Stimulated activated naive CD8-positive, alpha-beta T cell treated with anti-CD3 and anti-CD28 coated beads, Interleukin-15, Interleukin-2, amounts not matched to agents 100 ng/mL and 50 ng/mL, for 24 hours (primary cell): ENCODE measurements around the gene KLHL29.
"Not testable (repeated sequence)": the region's sequence is repeated elsewhere in the genome, so short reads cannot be mapped to it uniquely, and the experiment has no call there.

ENCODE experiments used
- H3K27ac Mint-ChIP-seq: one replicate; pipeline ENCODE4 v1.8.0; 2021; ENCODE audit warnings: mild to moderate bottlenecking, mixed read lengths
- H3K27me3 Mint-ChIP-seq: one replicate; pipeline ENCODE4 v1.8.0; 2021; ENCODE audit warnings: mixed read lengths
- H3K36me3 Mint-ChIP-seq: one replicate; pipeline ENCODE4 v1.8.0; 2021; ENCODE audit warnings: low read depth, mixed read lengths
- H3K4me1 Mint-ChIP-seq: one replicate; pipeline ENCODE4 v1.8.0; 2021; ENCODE audit warnings: low read depth, mixed read lengths
- H3K4me3 Mint-ChIP-seq: one replicate; pipeline ENCODE4 v1.8.0; 2021; ENCODE audit warnings: mild to moderate bottlenecking, mixed read lengths
- H3K9me3 Mint-ChIP-seq: one replicate; pipeline ENCODE4 v1.8.0; 2021; ENCODE audit warnings: mixed read lengths

The KLHL29 gene

DNA sequence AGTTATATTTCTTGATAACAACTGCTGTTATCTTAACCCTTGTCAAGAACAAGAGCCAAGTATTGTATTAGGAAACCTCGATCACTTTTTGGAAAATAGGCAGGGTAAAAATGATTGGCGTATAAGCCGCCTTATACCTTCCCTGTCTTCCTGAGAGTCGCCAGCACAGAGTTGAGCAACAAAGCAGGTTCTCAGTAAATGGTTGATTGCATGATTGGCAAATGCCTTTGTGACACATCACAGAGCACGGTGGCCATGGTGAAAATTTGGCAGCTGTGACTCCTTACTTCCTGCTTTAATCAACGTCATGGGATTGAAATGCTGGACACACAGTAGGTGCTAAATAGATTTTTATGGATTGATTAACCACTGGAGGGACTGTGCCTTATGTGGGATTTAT lies 3.9 kb upstream of the KLHL29 start:
- Mint-ChIP-seq H3K9me3 (no peaks in the 10 kb centered on the region), H3K4me1 (peaks cover 24% of the 10 kb centered on the region), H3K36me3 (no peaks in the 10 kb centered on the region), H3K4me3 (peak overlapping the region; percentile 64), H3K27ac (peak overlapping the region; percentile 85), H3K27me3 (peaks cover 34% of the 10 kb centered on the region)

DNA sequence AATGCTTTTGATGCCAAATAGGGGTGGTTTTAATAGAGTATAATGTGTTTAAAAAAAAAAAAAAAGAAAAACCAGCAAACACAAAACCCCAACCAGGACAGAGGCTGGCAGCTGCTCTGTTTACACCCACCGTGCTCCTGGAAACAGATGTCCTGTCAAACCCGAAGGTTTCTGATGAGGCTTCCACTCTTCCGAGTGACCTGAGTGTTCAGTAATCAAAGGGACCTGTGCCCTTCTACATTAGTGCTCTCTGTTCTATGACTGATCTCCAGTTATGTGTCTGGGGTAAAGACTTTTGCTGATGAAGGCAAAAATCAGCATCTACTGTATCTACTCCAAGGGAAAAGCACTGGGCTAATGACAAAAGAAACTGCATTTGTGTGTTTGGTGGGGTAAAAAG lies 3.5 kb upstream of the KLHL29 start:
- Mint-ChIP-seq H3K4me3 (no peak overlapping the region), H3K27ac (no peak overlapping the region), H3K36me3 (no peaks in the 10 kb centered on the region), H3K27me3 (peaks cover 34% of the 10 kb centered on the region), H3K9me3 (no peaks in the 10 kb centered on the region), H3K4me1 (peaks cover 28% of the 10 kb centered on the region)

DNA sequence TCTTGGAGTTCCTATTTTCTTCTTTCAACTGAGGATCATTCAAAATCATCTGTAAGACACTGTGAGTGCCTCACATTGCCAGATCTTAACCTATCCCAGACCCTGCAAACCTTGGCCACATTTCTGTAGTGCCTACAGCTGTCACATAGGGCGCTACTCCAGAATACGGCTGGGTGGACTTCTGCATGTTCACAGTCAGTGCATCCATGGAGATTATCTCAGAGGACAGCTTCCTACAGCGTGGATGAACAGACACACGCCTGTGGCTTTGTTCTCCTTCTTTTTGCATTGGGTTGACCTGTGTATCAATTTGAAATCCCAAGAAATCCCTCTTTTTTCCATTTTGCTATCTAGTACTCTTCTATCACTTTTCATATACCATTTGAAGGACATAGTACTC lies 1.9 kb upstream of the KLHL29 start:
- no peak overlapping the region for H3K4me3 Mint-ChIP-seq
- no peaks in the 10 kb centered on the region for H3K9me3 Mint-ChIP-seq
- H3K4me1 Mint-ChIP-seq, result peaks cover 28% of the 10 kb centered on the region
- H3K36me3 Mint-ChIP-seq, result no peaks in the 10 kb centered on the region
- H3K27ac Mint-ChIP-seq, result no peak overlapping the region
- H3K27me3 Mint-ChIP-seq, result peaks cover 40% of the 10 kb centered on the region

DNA sequence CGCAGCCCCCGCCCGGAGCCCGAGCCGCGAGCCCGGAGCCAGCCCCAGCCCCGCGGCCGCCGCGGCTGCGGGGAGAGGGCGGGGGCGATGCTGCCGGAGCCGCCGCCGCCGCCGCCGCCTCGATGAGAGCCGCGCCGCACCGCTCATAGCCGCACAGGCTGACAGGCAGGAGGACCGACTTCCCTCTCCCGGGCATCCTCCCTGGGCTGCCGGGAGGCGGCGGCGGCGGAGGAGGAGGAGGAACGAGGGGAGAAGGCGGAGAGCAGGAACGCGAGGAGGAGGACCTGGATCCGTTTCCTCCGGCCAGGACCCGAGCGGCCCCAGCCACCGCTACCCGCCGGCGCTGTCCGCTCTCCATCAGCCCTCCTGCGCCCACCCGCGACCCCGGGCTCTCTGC lies 370 bp downstream of the KLHL29 start:
- Mint-ChIP-seq H3K4me3 (no peak overlapping the region), H3K36me3 (no peaks in the 10 kb centered on the region), H3K27me3 (peaks cover 61% of the 10 kb centered on the region), H3K9me3 (no peaks in the 10 kb centered on the region), H3K4me1 (peaks cover 24% of the 10 kb centered on the region), H3K27ac (no peak overlapping the region)

DNA sequence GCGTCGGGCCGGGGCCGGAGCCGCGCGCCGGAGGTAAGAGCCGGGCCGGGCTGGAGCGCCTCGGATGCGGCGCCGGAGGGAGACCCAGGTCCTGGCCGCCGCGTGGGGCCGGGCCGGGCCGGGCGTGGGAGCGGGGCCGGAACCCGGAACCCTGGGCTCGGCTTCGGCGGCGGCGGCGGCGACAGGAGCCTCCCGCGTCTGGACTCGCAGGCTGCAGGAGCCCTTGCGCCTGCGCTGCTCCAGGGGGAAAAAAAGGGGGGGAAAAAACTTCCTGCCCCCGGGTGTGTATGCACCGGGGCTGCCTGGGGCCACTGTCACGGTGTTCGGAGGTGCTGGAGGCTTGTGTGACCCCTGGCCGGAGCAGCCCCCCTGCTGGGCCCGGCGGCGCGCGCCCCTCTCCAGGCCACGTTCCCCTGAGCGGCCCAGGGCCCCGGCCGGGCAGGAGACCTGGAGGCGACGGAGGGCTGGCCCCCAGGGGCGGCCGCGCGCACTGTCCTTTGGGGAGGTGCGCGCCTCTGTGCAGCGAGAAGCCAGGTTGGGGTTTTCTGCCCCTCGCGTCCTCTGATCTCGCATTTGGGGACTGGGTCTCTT lies 864 bp downstream of the KLHL29 start:
- Mint-ChIP-seq H3K27me3 (peaks cover 62% of the 10 kb centered on the region), H3K4me3 (peak overlapping the region; percentile 85)

DNA sequence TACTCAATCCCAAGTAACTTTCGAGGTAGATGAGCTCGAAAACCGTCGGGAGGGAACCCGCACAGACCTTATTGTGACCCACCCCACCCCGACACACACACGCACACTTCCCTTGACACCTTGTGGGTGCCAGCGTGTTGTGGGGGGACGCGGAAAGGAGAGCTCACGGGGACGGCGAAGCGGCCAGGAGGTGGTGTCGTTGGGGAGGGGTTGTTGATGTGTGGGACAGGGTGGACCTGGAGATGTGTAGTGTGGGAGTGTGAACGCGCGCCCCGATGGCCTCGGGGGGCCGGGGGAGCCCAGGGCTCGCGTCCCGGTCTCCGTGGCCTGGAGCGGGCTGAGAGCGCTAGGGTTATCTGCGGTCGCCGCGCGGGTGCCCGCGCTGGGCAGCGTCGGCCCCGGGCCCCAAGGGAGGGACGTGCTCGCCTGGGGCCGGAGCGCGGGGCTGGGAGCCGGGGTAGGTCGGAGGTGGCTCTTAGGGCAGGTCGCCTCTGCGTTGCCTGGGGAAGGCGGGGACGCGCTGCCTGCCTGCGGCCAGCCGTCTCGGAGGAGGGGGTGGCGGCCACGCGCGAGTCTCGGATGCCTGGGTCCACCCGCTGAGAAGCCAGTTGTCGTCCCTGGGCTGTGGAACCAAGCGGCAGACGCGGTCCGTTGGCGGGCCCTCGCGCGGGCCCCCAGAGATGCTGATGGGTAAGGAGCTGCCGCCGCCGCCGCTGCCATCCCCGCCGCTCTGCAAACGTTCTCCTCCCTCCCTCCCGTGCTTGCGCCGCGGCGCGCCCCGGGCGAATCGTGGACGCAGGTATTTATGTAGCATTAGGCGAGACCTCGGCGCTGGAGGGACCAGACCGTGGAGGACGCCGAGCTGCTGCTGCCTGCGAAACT lies 1.6 kb downstream of the KLHL29 start:
- Mint-ChIP-seq H3K36me3 (no peaks in the 10 kb centered on the region), H3K4me3 (peak overlapping the region; percentile 85), H3K9me3 (no peaks in the 10 kb centered on the region), H3K27me3 (peaks cover 64% of the 10 kb centered on the region), H3K27ac (no peak overlapping the region), H3K4me1 (peaks cover 12% of the 10 kb centered on the region)

More for the DNA sequence above, 864 bp downstream of the KLHL29 start:
- Mint-ChIP-seq H3K9me3 (no peaks in the 10 kb centered on the region), H3K27ac (no peak overlapping the region), H3K4me1 (peaks cover 19% of the 10 kb centered on the region), H3K36me3 (no peaks in the 10 kb centered on the region)

DNA sequence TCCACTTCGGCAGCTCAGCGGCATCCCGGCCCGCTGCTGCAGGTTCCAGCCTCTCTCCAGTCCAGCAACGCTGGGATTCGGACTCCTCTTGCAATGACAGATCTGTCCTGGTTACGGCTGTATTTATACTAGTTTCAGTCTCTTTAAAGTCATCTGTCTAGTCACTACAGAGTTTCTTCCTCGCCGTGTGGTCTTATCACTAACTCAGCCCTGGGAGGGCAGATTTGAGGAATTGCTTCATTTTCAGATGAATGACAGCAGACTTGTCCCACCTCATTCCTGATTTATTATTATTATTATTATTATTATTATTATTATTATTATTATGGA lies 2.2 kb downstream of the KLHL29 start:
- H3K4me3 Mint-ChIP-seq, result peak overlapping the region; percentile 68
- H3K4me1 Mint-ChIP-seq, result peaks cover 10% of the 10 kb centered on the region
- H3K27ac Mint-ChIP-seq, result no peak overlapping the region
- H3K9me3 Mint-ChIP-seq, result no peaks in the 10 kb centered on the region
- H3K27me3 Mint-ChIP-seq, result peaks cover 69% of the 10 kb centered on the region
- H3K36me3 Mint-ChIP-seq, result no peaks in the 10 kb centered on the region

DNA sequence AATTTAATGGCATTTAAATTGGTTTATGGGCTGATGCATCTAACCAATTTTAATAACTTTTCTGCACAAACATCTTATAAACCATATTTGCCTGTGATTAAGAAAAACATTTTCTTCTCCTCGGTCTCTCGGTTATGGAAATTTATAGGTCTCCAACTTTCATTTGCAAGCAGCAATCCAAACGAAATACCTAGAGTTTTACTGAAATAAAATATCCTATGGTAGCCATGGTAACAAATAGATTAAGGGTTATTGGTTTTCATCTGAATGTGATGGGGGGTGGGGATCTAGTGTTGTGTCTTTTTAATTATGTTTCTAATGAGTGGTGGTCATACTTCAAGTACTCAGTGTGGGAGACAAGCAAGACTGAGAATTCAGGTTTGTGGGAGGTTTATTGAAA lies 2.9 kb downstream of the KLHL29 start:
- peaks cover 69% of the 10 kb centered on the region for H3K27me3 Mint-ChIP-seq
- no peaks in the 10 kb centered on the region for H3K9me3 Mint-ChIP-seq
- H3K36me3 Mint-ChIP-seq, result no peaks in the 10 kb centered on the region
- no peak overlapping the region for H3K27ac Mint-ChIP-seq
- no peak overlapping the region for H3K4me3 Mint-ChIP-seq
- peaks cover 10% of the 10 kb centered on the region for H3K4me1 Mint-ChIP-seq

DNA sequence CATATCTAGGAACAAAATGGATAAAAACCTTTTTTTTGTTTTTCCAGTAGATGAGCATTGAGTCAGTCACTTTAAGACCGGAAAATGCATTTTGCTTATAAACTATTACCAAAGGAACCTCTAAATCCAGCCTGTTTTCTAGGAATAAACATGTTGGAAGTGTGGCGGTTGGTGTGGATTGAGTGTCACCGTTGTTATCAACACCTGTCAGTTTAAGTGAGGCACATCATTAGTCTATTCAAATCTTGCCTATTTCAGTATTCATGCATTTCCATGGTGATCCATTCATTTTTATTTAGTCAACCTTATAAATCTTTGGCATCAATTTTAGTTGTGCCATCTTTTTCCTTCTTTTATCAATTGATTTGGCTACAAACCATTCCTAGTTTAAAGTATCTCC lies 3.3 kb downstream of the KLHL29 start:
- Mint-ChIP-seq H3K4me3 (no peak overlapping the region), H3K27me3 (peaks cover 70% of the 10 kb centered on the region), H3K36me3 (no peaks in the 10 kb centered on the region), H3K4me1 (peaks cover 10% of the 10 kb centered on the region), H3K9me3 (no peaks in the 10 kb centered on the region), H3K27ac (no peak overlapping the region)

DNA sequence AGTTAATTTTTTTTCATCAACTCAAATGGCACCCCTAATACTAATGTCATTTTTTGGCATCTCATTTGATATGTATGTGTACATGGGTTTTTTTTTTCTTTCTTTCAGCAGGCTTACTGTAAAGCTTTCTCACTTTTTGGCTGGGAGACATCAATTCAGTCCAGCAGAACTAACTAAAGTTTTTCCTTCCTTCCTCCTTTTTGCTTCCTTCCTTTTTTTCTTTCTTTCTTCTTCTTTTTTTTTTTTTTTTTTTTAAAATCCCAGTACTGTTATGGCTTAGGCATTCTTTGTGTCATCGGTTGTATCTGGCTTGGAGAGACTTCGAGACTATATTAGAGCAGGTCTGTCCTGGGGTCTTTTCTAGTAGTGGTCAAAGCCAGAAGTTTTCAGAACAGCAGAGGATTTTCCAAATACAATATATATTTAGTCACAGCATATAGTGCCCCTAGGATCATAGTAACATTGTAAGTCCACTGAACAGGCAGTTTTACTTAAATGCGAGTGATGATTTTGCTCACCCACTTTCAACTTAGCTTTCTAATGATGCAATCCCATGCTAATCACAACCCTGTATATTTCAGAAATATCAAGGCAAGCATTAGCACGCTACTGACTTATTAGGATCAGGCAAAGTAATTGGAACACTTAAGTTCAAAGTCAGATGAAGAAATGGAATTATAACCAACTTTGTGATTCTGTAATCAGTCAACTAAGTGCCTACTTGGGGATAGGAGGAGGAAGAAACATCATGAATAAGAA lies 4.0 kb downstream of the KLHL29 start:
- no peak overlapping the region for H3K4me3 Mint-ChIP-seq
- H3K4me1 Mint-ChIP-seq, result peaks cover 10% of the 10 kb centered on the region
- H3K27ac Mint-ChIP-seq, result no peak overlapping the region

DNA sequence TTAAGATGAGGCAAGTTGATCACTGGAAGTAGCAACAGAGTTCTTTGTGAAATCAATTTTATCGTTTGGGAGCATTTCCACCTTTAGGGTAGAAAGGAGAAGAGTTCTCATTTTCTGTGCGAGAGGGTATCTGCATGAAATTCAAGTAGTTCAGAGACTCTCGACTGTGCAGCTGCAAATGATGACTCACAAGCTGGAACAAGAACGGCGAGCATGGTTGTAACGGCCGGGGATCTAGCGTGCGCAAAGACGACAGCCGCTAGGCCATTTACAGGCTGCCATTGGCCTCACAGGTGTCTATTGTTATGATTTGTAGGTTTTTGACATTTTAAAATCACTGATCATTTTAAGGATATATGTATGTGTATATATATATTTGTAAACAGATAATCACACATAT lies 5.2 kb downstream of the KLHL29 start:
- H3K9me3 Mint-ChIP-seq, result no peaks in the 10 kb centered on the region
- H3K27ac Mint-ChIP-seq, result no peak overlapping the region
- H3K27me3 Mint-ChIP-seq, result peaks cover 75% of the 10 kb centered on the region
- no peaks in the 10 kb centered on the region for H3K36me3 Mint-ChIP-seq
- H3K4me3 Mint-ChIP-seq, result no peak overlapping the region
- H3K4me1 Mint-ChIP-seq, result peaks cover 5% of the 10 kb centered on the region

More for the DNA sequence above, 4.0 kb downstream of the KLHL29 start:
- no peaks in the 10 kb centered on the region for H3K36me3 Mint-ChIP-seq
- peaks cover 71% of the 10 kb centered on the region for H3K27me3 Mint-ChIP-seq
- no peaks in the 10 kb centered on the region for H3K9me3 Mint-ChIP-seq

DNA sequence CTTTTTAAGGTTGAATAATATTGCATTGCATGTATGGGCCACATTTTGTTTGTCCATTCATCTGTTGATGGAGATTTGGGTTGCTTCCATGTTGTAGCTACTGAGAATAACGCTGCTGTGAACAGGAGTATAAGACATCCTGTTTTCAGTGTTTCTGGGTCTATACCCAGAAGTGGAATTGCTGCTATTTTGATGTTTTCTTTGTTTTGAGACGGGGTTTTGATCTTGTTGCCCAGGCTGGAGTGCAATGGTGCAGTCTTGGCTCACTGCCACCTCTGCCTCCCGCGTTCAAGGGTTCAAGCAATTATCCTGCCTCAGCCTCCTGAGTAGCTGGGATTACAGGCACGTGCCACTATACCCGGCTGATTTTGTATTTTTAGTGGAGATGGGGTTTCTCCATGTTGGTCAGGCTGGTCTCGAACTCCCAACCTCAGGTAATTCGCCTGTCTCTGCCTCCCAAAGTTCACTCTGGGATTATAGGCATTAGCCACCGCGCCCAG lies 6.3 kb downstream of the KLHL29 start:
- not testable (repeated sequence) for H3K4me1 Mint-ChIP-seq, H3K9me3 Mint-ChIP-seq, H3K36me3 Mint-ChIP-seq, H3K27ac Mint-ChIP-seq, H3K4me3 Mint-ChIP-seq
- H3K27me3 Mint-ChIP-seq, result peaks cover 75% of the 10 kb centered on the region

DNA sequence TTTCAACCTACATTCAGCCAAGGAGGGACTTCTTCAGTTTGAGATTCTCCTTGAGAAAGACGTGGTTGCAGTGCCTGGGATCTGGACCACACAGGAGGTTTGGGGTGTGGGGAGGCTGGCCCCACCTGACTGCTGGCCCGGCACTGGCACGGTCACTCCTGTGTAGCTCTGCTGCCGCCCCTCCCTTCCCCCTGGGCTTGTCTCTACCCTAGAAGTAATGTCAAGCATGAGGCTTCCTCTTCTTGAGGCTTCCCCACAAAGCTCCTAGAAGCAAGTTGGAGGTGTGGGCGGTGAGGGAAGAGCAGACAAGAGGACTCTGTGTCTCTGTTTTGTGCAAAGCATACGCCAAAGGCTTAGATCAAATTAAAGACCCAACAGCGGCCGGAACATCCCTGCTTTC lies 8.7 kb downstream of the KLHL29 start:
- no peak overlapping the region for H3K4me3 Mint-ChIP-seq
- no peaks in the 10 kb centered on the region for H3K9me3 Mint-ChIP-seq
- peaks cover 61% of the 10 kb centered on the region for H3K27me3 Mint-ChIP-seq
- H3K4me1 Mint-ChIP-seq, result no peaks in the 10 kb centered on the region
- H3K27ac Mint-ChIP-seq, result no peak overlapping the region
- H3K36me3 Mint-ChIP-seq, result no peaks in the 10 kb centered on the region

DNA sequence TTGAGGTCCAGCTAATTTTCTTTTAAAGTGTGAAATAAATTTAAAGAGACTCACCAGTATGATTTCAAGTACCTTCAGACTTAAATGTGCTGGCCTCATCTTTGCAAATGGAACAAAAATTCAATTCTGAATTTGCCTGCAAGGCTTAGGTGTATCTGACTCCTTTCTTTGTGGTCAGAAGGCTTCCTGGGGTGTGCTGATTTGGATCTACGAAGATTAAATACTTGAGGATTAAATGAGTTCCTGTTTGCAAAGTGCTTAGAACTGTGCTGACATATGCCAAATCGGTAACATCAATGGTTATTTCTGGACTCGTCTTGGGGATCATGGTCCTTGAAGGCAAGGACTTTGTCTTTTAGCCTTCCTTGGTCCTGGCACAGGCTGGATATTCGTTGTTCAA lies 9.7 kb downstream of the KLHL29 start:
- Mint-ChIP-seq H3K4me1 (no peaks in the 10 kb centered on the region), H3K27ac (no peak overlapping the region), H3K4me3 (no peak overlapping the region), H3K9me3 (no peaks in the 10 kb centered on the region), H3K36me3 (no peaks in the 10 kb centered on the region), H3K27me3 (peaks cover 52% of the 10 kb centered on the region)

DNA sequence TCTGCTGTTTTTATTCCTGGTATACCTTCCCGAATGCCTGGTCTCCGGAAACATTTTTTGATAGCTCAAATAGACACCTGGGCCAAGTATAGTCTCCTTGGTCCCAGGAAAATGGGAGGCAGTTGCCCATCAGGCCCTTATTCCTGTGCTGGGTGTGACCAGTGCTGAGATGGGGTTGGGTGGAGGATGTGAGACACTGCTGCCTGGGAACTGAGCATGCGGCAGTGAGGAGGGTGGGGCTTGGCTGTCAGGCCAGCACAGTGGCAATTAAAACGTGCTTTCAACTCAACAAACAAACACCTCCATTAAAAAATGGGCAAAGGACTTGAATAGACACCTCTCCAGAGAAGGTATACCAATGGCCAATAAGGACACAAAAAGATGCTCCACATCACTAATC lies 12.5 kb downstream of the KLHL29 start:
- Mint-ChIP-seq H3K36me3 (no peaks in the 10 kb centered on the region), H3K27me3 (peaks cover 35% of the 10 kb centered on the region), H3K4me1 (no peaks in the 10 kb centered on the region), H3K9me3 (no peaks in the 10 kb centered on the region), H3K4me3 (no peak overlapping the region), H3K27ac (no peak overlapping the region)
